Glomerular endothelial cell (primary cell): ENCODE measurements around the gene ATP11A. TPM values are rescaled to one million over a fixed set of nuclear protein-coding genes. Genes with fewer than 3 reads are reported as not detected.

Experiments used
- DNase-seq: peaks from one replicate; pipeline ENCODE4 v3.0.0-alpha.2; 2011; ENCODE audit warnings: low read depth, low spot score; ENCODE audit errors: extremely low read depth
- total RNA-seq: library from RNA; depleted of rRNA; stranded (reverse); fragments of >200 nt; gene quantifications from 2 replicates; pipeline ENCODE4 v1.2.3, GENCODE V29; 2015

Gene ATP11A
- total RNA-seq, 1 donor from 2014 or later, result 62.1 TPM

DNA sequence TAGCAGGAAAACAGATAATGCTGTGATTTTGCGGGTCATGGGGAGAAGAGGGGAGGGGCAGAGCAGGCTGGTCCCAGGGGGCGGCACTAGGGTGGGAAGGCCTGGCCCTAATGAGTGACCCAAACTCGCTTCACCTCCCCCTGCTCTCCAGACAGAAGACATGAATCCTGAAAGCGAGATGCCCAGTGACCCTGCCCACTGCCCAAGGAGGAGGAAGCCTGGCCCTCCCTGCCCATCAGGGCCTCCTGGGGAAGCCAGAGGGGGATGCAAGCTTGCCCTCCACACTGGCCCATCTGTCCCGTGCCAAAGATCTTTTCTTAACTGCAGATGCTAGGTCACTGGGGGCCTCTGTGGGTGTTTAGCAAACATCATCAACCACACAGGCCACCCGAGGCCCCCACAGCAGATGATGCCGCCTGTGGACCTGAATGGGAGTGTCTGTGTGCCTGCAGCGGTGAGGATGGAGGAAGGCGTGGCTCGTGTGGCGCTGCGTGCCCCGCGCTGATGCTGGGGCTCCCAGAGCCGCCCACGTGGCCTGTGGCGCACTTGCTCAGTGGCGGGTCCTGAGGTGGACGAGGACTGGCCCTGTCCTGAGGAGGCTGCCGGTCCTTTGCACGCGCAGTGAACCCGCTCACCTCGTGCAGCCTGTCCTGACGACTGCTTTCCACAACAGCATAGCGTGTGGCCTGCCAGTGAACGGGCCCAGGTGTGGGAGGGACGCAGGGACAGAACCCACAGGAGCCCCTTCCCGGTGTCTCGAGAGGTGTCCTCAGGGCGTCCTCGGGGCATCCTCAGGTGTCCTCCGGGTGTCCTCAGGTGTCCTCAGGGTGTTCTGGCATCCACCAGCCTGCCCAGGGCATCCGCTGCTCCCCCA lies 198.6 kb downstream of the ATP11A start:
- DNase-seq, result no peak

DNA sequence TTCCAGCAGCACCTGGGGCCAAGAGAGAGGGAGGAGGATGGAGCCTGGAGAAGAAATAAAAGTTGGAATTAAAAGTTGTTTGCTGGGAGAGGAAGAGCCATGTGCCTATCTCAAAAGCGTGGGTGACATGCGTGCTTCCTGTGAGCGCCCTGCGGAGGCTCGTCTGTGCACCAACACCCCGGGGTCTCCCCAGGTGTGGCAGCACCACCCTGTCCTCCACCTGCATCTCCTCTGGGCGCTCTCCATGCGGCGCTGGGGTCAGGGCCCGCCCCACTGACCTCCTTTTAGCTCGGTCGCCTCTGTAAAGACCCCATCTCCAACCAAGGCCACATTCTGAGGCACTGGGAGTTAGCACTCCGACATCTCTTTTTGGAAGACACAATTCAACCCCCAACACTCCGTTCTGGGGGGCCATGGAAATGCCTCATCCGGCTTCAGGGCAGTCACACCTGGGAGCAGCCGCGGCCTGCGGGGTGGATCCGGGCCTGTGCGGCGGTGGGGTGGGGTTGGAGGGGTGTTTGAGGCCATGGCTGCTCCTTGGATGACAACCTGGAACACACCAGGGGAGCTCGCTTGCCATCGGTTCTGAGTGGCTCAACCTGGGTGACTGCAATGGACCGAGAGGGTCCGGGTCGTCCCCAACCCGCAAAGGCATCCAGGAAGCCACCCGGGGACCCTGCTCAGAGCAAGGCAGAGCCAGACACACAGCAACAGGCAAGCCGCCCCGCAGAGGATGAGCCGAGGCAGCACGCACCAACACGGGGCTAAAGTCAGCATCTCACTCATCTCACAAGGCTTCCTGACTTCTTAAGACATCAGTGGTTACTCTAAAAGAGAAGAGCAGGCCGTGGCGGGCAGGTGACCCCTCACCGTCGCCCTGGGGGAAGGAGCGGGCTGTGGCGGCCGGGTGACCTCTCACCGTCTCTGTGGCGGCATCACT lies 199.8 kb downstream of the ATP11A start:
- no peak for DNase-seq

DNA sequence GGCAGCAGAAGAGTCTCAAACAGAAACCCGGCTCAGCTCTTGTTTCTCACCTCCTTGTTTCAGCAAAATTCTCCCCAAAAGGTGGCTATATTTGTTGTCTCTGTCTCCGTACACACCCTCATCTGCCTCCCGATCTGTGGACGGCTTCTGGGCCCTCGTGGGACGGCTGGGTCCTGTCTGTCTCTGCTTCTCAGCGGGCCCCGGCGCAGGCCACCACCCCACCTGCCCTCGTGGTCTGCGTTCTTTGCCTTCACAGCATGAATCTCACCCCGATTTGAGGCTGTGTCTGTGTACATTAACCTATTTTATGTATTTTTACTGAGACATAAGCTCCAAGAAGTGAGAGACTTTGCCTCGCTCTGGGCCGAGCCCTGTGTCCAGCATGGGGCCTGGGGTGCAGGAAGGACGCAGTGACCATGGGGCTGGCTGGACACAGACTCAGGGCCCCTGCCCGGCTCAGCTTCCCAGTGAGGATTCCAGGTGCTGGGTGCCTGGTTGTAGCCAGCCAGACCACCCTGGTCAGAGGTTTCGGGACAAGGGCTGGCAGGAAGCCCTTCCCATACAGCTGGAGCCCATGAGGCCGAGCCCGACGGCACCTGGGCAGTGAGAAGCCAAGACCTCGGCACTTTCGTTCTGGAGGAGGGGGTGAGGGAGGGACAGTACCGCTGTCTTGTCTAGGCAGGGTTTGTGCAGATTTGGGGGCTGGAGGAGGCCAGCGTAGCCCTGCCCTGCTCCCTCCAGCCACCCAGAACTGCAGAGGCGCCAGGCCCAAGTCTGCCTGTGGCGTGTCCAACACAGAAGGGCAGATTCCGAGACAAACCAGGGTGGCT lies 200.7 kb downstream of the ATP11A start:
- no peak for DNase-seq

DNA sequence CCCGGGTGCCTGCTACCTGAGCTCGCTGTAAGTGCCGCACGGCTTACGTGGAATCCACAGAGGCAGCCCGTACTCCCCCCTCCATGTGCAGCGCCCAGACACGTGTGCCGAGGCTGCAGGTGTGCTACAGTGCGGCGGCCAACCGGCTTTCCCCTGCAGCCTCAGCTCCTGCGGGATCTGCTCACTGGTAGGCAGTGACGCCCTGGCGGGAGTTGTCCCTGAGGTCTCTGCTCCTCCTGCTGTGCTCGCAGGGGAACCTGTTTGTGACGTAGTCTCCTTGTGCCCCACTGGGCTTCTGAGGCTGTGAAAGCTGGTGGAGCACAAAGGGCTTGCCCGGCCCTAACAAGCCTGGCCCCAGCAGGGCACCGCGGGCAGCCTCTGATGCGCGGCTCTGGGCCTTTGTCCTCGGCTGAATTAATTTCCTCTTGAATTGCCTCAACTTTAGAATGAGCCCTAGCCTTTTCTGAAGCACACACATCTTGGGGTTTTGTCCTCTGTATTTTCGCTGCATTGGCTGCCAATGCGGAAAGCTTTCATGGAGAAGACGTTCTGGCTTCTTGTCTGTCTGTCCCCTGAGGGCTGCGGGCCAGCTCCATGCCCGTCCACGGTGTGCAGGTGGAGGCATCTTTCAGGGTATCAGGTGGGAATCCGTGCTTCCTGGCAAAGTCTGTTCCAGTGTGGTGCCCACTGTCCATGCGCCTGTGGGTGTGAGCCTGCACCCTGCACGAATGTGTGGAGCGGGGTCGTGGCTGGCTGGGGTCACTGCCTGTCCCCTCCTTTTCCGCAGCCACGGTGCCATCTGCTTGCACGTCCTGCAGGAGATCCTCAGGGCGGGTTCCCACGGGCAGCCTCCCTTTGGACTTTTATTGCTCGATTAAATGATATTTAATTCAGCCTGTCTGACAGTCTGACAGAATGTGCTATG lies 201.9 kb downstream of the ATP11A start:
- no peak for DNase-seq

DNA sequence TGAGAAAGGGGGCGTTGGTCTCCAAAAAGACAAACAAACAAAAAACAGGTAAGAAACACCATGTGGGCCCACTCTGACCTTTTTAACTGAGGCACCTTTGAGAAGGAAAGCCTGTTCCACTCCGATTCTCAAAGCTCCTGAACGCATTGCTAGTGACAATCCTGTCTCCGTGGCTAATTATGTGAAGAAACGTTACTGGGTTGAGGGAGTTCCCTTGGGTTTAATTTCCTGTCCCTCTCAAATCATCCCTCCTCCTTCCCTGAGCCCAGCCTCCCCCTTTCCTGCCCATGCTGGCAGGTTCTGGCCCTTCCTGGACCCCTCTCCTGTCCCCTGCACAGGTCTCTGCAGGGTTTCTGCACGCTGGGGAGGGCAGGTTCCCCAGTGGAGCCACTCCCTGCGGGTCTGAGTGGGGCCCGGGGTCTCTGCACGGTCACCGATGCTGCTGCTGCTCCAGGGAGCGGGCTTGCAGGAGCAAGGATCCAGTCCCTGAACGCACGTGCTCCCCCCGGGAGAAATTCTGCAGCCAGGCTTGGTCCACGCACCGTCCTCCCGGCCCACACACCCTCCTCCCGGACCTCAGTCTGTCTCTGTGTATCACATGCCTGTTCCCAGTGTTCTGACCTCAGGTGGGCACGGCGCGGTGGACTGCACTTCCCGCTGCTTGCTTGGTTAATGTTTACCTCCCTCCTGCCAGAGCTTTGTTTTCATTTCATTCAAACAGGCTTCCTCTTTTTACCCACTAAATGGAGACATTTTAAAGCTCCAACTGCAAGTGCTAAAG lies 202.8 kb downstream of the ATP11A start:
- DNase-seq, result no peak

DNA sequence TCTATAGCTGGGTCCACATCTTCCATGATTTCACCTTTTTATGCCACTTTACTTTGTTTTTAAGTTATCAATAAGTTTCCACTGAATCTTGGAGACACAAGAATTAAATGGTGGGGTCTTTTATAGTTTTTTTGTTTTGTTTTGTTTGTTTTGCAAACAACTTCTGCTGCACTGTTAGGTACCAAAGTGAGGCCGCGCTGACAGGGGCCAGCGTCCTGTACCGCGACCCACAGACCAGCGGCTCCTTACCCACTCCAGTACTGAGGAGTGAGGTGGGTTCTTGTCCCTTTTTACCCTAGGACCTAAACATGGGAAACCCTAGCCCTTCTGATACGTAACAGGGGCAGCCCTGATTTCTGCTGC lies 203.3 kb downstream of the ATP11A start:
- DNase-seq, result no peak

- no peak for DNase-seq
Observed at GRCh38 chr13:112893570-112894422, 204.0 kb downstream of the ATP11A start.

- DNase-seq, result no peak
Observed at GRCh38 chr13:112894423-112894672, 204.5 kb downstream of the ATP11A start.

GRCh38 chr13:112894673-112895481 lies 205.0 kb downstream of the ATP11A start:
- no peak for DNase-seq

GRCh38 chr13:112895521-112896465 lies 206.0 kb downstream of the ATP11A start:
- no peak for DNase-seq

GRCh38 chr13:112896736-112897602 lies 207.1 kb downstream of the ATP11A start:
- no peak for DNase-seq

DNA sequence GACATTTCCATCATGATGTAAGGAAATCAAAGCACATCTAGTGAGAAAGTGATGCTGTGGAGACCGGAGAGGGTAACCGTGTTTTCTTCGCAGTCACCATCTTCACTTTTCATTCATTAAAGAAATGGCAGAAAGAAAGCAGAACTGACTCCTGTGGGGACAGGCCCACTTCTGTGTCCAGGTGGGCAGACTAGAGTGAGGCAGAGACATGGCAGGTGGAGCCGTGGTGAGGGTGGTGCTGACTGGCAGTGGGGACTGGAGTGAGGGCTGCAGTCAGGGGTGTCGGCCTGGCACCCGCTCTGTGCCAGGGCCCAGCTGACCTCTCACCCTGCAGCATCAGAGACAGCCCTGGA lies 207.7 kb downstream of the ATP11A start:
- DNase-seq, result no peak

GRCh38 chr13:112897956-112898620 lies 208.2 kb downstream of the ATP11A start:
- DNase-seq, result no peak

DNA sequence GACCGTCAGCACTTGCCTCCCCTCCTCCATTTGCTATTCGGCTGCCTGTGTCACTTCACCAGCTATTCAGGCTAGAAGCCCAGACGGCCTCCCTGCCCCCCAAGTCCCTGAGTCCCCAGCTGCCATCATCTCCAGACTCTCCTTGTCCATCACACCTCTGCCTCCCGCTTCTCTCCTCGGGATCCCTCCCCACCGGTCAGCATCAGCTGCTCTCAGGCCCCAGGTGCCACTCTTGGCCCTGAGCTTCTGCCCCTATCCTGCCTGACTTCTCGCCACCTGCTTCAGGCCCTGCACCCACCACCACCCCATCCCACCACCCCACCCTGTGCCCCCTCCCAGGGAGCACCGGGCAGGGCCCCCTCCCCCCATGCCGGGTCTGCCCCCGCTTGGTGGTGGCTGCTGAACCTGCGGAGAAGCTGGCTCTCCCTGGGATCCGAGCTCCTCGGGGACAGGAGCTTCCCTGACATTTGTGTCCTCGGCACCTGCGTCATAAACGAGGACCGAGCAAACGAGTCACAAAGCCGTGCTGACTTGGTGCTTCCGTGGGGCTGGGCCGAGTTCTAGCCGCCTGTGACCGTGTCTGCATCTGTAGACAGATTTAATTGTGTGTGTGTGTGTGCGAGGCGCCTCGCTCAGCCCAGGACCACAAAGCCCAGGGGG lies 208.9 kb downstream of the ATP11A start:
- no peak for DNase-seq
